ENCODE data around the gene TOB1. TPM values are rescaled to one million over a fixed set of nuclear protein-coding genes. Genes with fewer than 3 reads are reported as not detected.

TOB1 gene
- polyA plus RNA-seq, 1 donor (not counting 4 experiments of a cell fraction or from before 2014, with no cell fraction given): 64.4 TPM

GRCh38 chr17:50913120-50913519 lies 47.0 kb upstream of the TOB1 start:
- Histone ChIP-seq H3K9me1 (ENCODE audit: control insufficient read depth, extremely low read depth, insufficient read depth, low read length) (no peaks in the 10 kb centered on the region), H3K4me2 (ENCODE audit: control insufficient read depth, extremely low read depth, insufficient read depth, low read depth, low read length) (no peak overlapping the region), H3K36me3 (ENCODE audit: control insufficient read depth in 2 of 2, extremely low read depth in 1 of 2, insufficient read depth in 2 of 2, low read length in 2 of 2) (no peaks in the 10 kb centered on the region), H3K9me3 (ENCODE audit: control insufficient read depth, low read depth, low read length) (no peaks in the 10 kb centered on the region), H3K79me2 (ENCODE audit: control insufficient read depth, insufficient read depth, low read length) (no peaks in the 10 kb centered on the region), H3K4me1 (ENCODE audit: control insufficient read depth, extremely low read depth, insufficient read depth, low read length) (peaks cover 7% of the 10 kb centered on the region), H3K4me3 (ENCODE audit: control insufficient read depth in 2 of 3, extremely low read depth in 1 of 3, insufficient read depth in 2 of 3, low read depth in 1 of 3, low read length in 3 of 3) (no peak overlapping the region), H4K20me1 (ENCODE audit: control insufficient read depth, extremely low read depth, insufficient read depth, low read length) (no peaks in the 10 kb centered on the region), H3K9ac (ENCODE audit: control insufficient read depth, extremely low read depth, insufficient read depth, low read length) (no peak overlapping the region), H2AFZ (ENCODE audit: control insufficient read depth, low read length) (no peak overlapping the region), H3K27ac (ENCODE audit: control insufficient read depth, insufficient read depth, low read length) (no peak overlapping the region), H3K27me3 (ENCODE audit: control insufficient read depth, extremely low read depth, insufficient read depth, low read length) (no peaks in the 10 kb centered on the region)
- FAIRE-seq (no peak), DNase-seq (ENCODE audit: low read depth, low spot score) (no peak)
- dilution Hi-C loops (cut with MboI; ENCODE audit: extremely low pct_ligation_motif_present, low sequenced_read_pairs): no loop called here
- TF ChIP-seq, protein P1, sequence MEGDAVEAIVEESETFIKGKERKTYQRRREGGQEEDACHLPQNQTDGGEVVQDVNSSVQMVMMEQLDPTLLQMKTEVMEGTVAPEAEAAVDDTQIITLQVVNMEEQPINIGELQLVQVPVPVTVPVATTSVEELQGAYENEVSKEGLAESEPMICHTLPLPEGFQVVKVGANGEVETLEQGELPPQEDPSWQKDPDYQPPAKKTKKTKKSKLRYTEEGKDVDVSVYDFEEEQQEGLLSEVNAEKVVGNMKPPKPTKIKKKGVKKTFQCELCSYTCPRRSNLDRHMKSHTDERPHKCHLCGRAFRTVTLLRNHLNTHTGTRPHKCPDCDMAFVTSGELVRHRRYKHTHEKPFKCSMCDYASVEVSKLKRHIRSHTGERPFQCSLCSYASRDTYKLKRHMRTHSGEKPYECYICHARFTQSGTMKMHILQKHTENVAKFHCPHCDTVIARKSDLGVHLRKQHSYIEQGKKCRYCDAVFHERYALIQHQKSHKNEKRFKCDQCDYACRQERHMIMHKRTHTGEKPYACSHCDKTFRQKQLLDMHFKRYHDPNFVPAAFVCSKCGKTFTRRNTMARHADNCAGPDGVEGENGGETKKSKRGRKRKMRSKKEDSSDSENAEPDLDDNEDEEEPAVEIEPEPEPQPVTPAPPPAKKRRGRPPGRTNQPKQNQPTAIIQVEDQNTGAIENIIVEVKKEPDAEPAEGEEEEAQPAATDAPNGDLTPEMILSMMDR (optimal IDR thresholded peaks at IDR 0.05 in 1 of 3, IDR thresholded peaks at IDR 0.05 in 1 of 3, conservative IDR thresholded peaks at IDR 0.05 in 1 of 3; ENCODE audit: extremely low read depth in 1 of 3, insufficient read depth in 2 of 3, low read length in 3 of 3): no peak
- no peak for TF ChIP-seq EZH2 (IDR thresholded peaks at IDR 0.05; ENCODE audit: low read length)

DNA sequence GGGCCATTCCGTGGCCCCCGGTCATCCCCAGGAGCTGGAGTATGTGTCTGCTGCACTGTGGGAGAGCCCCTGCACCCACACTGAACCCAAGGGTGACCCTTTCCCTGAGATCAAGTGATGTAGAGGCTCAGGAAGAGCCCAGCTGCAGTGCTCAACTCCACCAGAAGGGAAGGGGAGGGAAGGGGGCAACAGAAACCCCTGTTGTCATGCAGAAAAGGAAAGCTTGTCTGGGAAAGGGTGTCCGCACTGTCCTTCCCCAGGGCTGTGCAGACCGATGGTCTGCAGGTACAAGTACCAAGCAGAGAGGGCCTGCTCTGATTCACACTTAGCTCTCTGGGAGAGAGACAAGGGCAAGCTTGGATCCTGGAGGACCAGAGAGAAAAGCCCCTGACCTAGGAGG lies 45.7 kb upstream of the TOB1 start:
- no peak for FAIRE-seq
- Histone ChIP-seq H4K20me1 (ENCODE audit: control insufficient read depth, extremely low read depth, insufficient read depth, low read length) (no peaks in the 10 kb centered on the region), H2AFZ (ENCODE audit: control insufficient read depth, low read length) (no peak overlapping the region), H3K36me3 (ENCODE audit: control insufficient read depth in 2 of 2, extremely low read depth in 1 of 2, insufficient read depth in 2 of 2, low read length in 2 of 2) (no peaks in the 10 kb centered on the region), H3K4me2 (ENCODE audit: control insufficient read depth, extremely low read depth, insufficient read depth, low read depth, low read length) (no peak overlapping the region), H3K9me3 (ENCODE audit: control insufficient read depth, low read depth, low read length) (no peaks in the 10 kb centered on the region), H3K79me2 (ENCODE audit: control insufficient read depth, insufficient read depth, low read length) (no peaks in the 10 kb centered on the region), H3K4me3 (ENCODE audit: control insufficient read depth in 2 of 3, extremely low read depth in 1 of 3, insufficient read depth in 2 of 3, low read depth in 1 of 3, low read length in 3 of 3) (no peak overlapping the region), H3K27ac (ENCODE audit: control insufficient read depth, insufficient read depth, low read length) (no peak overlapping the region), H3K4me1 (ENCODE audit: control insufficient read depth, extremely low read depth, insufficient read depth, low read length) (peaks cover 8% of the 10 kb centered on the region), H3K27me3 (ENCODE audit: control insufficient read depth, extremely low read depth, insufficient read depth, low read length) (no peaks in the 10 kb centered on the region), H3K9me1 (ENCODE audit: control insufficient read depth, extremely low read depth, insufficient read depth, low read length) (no peaks in the 10 kb centered on the region), H3K9ac (ENCODE audit: control insufficient read depth, extremely low read depth, insufficient read depth, low read length) (no peak overlapping the region)
- no peak for TF ChIP-seq EZH2 (IDR thresholded peaks at IDR 0.05; ENCODE audit: low read length)
- TF ChIP-seq, protein P1 (optimal IDR thresholded peaks at IDR 0.05 in 1 of 3, IDR thresholded peaks at IDR 0.05 in 1 of 3, conservative IDR thresholded peaks at IDR 0.05 in 1 of 3; ENCODE audit: extremely low read depth in 1 of 3, insufficient read depth in 2 of 3, low read length in 3 of 3): no peak
- dilution Hi-C loops (cut with MboI; ENCODE audit: extremely low pct_ligation_motif_present, low sequenced_read_pairs): no loop called here
- no peak for DNase-seq (ENCODE audit: low read depth, low spot score)
